Pancreas (tissue), 10 donors: ENCODE data around the gene PMM2. TPM values are rescaled to one million over a fixed set of nuclear protein-coding genes. Genes with fewer than 3 reads are reported as not detected.

Experiments used
- ATAC-seq, 4 donors: fragments of 200-7000 bp; cut with Tn5 transposase; one replicate each; pipeline versions ENCODE4 v1.8.0 to v1.9.1; 2020; ENCODE audit warnings: mild to moderate bottlenecking in 4 of 4, moderate library complexity in 4 of 4
- DNase-seq, 6 donors: peaks; one replicate each; pipeline ENCODE4 v3.0.0-alpha.2; 2020
- FAIRE-seq: peaks from 2 replicates; lab custom pipeline; 2012; peaks lifted over from hg19 to GRCh38; lab: Jason Lieb, UNC
- H3K27ac ChIP-seq, 4 donors: fragments of 200-600 bp; sonication (generic); 1 replicate in 3 of 4; 2 replicates in 1 of 4; pipeline versions ENCODE4 v1.5.0 to v1.8.0; 2020
- H3K27me3 ChIP-seq, 4 donors: fragments of 200-600 bp; one replicate each; pipeline ENCODE4 v1.8.0; 2021
- H3K36me3 ChIP-seq, 3 donors: fragments of 200-600 bp; sonication (generic) in 1 of 3; one replicate each; pipeline versions ENCODE4 v1.5.0 to v1.8.0; 2020 to 2021
- H3K4me1 ChIP-seq, 3 donors: fragments of 200-600 bp; one replicate each; pipeline ENCODE4 v1.8.0; 2021
- H3K4me3 ChIP-seq, 4 donors: fragments of 200-600 bp; sonication (generic) in 2 of 4; one replicate each; pipeline versions ENCODE4 v1.5.0 to v1.8.0; 2020 to 2021
- H3K9me3 ChIP-seq, 4 donors: fragments of 200-600 bp; one replicate each; pipeline ENCODE4 v1.8.0; 2021
- WGBS, 2 donors: extraction: QIAGEN DNeasy Blood & Tissue Kit; methylation state at CpG; one replicate each; pipeline ENCODE4 v1.1.7; 2013; 5-methylcytosine and 5-hydroxymethylcytosine counted together
- intact Hi-C, 3 donors: fragments of 100-400 bp; cut with DNase I; formaldehyde crosslinking; loops; one replicate each; pipeline versions ENCODE4 v1.11.1 to v1.14.2; 2022
- polyA plus RNA-seq, 2 donors: library from polyadenylated mRNA; stranded (reverse); fragments of 200-250 nt; gene quantifications; one replicate each; pipeline ENCODE4 v1.2.3, GENCODE V29; 2013
- total RNA-seq, 6 donors: library from RNA; stranded (reverse); fragmentation: NEBNext Ultra II Directional in 4 of 6; extraction: Animal tissue kit (Norgen Biotek cat#: 25700) in 4 of 6; gene quantifications; one replicate each; pipeline versions ENCODE4 v1.2.1 to v1.2.4, GENCODE V29; 2021 to 2023
- TF ChIP-seq, protein P1 (sequence below), 4 donors: fragments of 200-600 bp; sonication (generic) in 3 of 4; IDR thresholded peaks; one replicate each; pipeline versions ENCODE4 v1.5.0 to v1.8.0; 2021; ENCODE audit warnings: antibody characterized with exemption in 4 of 4
- donor health status: healthy with polysubstance abuse.
- donor health status: DM: no; HTN: no; CAD: no; lungs with moderate emphysema.
- donor health status: DM: no; HTN: no; CAD: no.
- donor health status: control.
- donor health status: control.
- donor health status: Bipolar disorder and iron deficiency.
- donor health status: DM: yes; HTN: yes; CAD: no.
- donor health status: DM: no; HTN: no; CAD: no.
- donor health status: DM: no; HTN: no; CAD: no.
- donor health status: DM: yes; HTN: yes; CAD: no.

The PMM2 gene
- total and polyA plus RNA-seq, 8 donors, result 19.2 to 40.3 (median 28.7) TPM

- no peaks in the 10 kb centered on the region for H3K9me3 ChIP-seq
- intact Hi-C loops, result no loop called here
- H3K4me3 ChIP-seq, result no peak overlapping the region
- peaks cover 0 to 3% (median 0%) of the 10 kb centered on the region in 3 donors for H3K4me1 ChIP-seq
- no peak overlapping the region for H3K27ac ChIP-seq
- H3K36me3 ChIP-seq, result peaks cover 0 to 19% (median 2%) of the 10 kb centered on the region in 3 donors
- ATAC-seq (no peak), FAIRE-seq (no peak), DNase-seq (peak in 2 of 6 donors; percentile 38 to 39)
- H3K27me3 ChIP-seq, result no peaks in the 10 kb centered on the region
- TF ChIP-seq, protein P1, sequence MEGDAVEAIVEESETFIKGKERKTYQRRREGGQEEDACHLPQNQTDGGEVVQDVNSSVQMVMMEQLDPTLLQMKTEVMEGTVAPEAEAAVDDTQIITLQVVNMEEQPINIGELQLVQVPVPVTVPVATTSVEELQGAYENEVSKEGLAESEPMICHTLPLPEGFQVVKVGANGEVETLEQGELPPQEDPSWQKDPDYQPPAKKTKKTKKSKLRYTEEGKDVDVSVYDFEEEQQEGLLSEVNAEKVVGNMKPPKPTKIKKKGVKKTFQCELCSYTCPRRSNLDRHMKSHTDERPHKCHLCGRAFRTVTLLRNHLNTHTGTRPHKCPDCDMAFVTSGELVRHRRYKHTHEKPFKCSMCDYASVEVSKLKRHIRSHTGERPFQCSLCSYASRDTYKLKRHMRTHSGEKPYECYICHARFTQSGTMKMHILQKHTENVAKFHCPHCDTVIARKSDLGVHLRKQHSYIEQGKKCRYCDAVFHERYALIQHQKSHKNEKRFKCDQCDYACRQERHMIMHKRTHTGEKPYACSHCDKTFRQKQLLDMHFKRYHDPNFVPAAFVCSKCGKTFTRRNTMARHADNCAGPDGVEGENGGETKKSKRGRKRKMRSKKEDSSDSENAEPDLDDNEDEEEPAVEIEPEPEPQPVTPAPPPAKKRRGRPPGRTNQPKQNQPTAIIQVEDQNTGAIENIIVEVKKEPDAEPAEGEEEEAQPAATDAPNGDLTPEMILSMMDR (IDR thresholded peaks at IDR 0.05), result no peak
- WGBS, 2 donors, result 94 to 96% methylated on average over 11 of the region's 11 CpGs
Measured at GRCh38 chr16:8855051-8855786, 57.6 kb downstream of the PMM2 start.

DNA sequence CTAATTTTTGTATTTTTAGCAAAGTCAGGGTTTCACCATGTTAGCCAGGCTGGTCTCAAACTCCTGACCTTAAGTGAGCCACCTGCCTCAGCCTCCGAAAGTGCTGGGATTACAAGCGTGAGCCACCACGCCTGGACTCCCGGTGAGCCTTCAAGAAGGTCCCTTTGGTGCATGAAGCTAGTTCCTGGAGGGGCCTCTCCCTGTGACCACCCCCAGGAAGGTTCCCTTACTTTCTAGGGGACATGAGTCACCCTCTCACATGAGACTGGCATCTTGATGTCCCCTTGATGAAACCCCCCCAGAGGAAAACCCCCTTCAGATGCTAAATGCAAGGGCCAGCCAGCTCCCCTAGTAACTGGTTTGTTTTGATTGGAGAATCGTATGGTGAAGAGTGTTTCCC lies 58.3 kb downstream of the PMM2 start:
- no peaks in the 10 kb centered on the region for H3K27me3 ChIP-seq
- no peak overlapping the region for H3K4me3 ChIP-seq
- peak in 2 of 6 donors; percentile 12 to 21 for DNase-seq
- no peak for FAIRE-seq
- TF ChIP-seq, protein P1 (IDR thresholded peaks at IDR 0.05), result no peak
- peaks cover 0 to 18% (median 0%) of the 10 kb centered on the region in 3 donors for H3K36me3 ChIP-seq
- intact Hi-C loops, result no loop called here
- 72 to 73% methylated on average over 5 of the region's 5 CpGs for WGBS, 2 donors
- ATAC-seq, result no peak
- H3K9me3 ChIP-seq, result no peaks in the 10 kb centered on the region
- peaks cover 0 to 8% (median 0%) of the 10 kb centered on the region in 3 donors for H3K4me1 ChIP-seq
- H3K27ac ChIP-seq, result no peak overlapping the region

GRCh38 chr16:8858994-8859912 lies 61.6 kb downstream of the PMM2 start:
- Histone ChIP-seq H3K36me3 (peaks cover 0 to 18% (median 0%) of the 10 kb centered on the region in 3 donors), H3K4me1 (peaks cover 4 to 37% (median 12%) of the 10 kb centered on the region in 3 donors), H3K27ac (peak overlapping the region in 2 of 4 donors; percentile 22 to 50), H3K4me3 (no peak overlapping the region), H3K27me3 (no peaks in the 10 kb centered on the region), H3K9me3 (no peaks in the 10 kb centered on the region)
- no peak for ATAC-seq
- TF ChIP-seq, protein P1 (IDR thresholded peaks at IDR 0.05), result no peak
- intact Hi-C loops, result no loop called here
- 86 to 89% methylated on average over 31 of the region's 31 CpGs for WGBS, 2 donors
- peak in 2 of 6 donors; percentile 24 to 70 for DNase-seq
- FAIRE-seq, result no peak

DNA sequence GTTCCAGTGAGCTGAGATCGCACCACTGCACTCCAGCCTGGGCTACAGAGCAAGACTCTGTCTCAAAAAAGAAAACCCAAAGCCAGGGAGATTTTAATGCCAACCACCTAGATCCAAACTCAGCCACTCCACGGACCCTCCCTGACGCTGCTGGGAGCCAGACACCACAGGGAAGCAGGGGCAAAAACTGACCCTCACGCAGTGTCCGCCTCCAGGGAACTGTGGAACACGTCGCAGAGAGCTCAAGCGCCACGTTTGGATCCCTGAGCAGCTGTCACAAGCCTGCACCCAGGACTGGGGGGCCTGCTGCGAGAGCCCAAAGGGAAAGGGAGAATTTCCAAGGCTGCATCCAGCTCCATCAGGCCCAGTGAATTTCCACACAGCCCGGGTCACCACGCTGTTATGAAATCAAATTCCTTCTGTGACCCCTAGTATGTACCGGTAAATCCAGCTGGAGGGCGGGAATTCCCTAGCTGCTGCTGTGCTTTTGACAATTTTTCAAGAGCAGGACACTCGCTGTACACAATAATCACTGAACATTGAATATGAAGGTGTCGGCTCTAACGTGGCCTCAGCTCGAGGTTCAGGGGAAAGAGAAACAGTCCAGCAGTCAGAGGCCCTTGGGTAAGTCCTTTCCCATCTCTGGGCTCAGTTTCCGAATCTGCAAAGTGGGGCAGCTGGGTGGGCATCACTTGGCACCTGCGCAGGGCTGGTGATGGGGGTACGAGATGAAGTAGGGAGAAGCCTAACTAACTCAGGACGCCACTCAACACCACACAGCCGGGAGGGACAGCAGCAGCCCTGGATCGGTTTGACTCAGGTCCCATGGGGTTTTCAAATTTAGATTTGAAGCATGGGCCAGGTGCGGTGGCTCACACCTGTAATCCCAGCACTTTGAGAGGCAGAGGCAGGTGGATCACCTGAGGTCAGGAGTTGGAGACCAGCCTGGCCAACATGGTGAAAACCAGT lies 62.6 kb downstream of the PMM2 start:
- Histone ChIP-seq H3K9me3 (no peaks in the 10 kb centered on the region), H3K4me1 (peaks cover 11 to 46% (median 18%) of the 10 kb centered on the region in 3 donors), H3K27ac (peak overlapping the region in 2 of 4 donors; percentile 33 to 50), H3K36me3 (peaks cover 0 to 16% (median 0%) of the 10 kb centered on the region in 3 donors), H3K27me3 (no peaks in the 10 kb centered on the region), H3K4me3 (no peak overlapping the region)
- DNase-seq (peak in 3 of 6 donors; percentile 1 to 56 (median 48)), FAIRE-seq (no peak), ATAC-seq (peak in 2 of 4 donors; percentile 2)
- intact Hi-C loops, result no loop called here
- 58 to 61% methylated on average over 25 of the region's 25 CpGs for WGBS, 2 donors
- TF ChIP-seq, protein P1 (IDR thresholded peaks at IDR 0.05), result no peak
